Measurements from ENCODE around the gene IMMP2L.

DNA sequence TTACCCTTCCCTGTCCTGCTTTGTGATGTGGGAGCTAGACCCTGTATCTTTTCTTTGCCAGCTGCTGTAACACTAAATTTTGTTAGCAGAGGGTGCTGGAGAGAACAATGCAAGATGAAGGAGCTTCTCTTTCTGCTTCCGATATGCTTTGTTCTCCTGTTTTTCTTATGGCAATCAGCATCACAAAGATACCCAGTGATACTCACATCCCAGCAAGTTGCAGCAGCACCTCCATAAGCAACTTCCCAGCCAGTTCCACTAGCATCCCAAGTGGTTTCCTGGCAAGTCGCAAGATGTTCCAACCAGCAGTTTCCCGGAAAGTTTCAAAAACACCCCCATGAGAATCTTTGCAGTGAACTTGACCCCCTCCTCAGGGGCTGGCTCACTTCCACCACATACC lies 148.6 kb downstream of the IMMP2L start:
- TF ChIP-seq, protein P1, sequence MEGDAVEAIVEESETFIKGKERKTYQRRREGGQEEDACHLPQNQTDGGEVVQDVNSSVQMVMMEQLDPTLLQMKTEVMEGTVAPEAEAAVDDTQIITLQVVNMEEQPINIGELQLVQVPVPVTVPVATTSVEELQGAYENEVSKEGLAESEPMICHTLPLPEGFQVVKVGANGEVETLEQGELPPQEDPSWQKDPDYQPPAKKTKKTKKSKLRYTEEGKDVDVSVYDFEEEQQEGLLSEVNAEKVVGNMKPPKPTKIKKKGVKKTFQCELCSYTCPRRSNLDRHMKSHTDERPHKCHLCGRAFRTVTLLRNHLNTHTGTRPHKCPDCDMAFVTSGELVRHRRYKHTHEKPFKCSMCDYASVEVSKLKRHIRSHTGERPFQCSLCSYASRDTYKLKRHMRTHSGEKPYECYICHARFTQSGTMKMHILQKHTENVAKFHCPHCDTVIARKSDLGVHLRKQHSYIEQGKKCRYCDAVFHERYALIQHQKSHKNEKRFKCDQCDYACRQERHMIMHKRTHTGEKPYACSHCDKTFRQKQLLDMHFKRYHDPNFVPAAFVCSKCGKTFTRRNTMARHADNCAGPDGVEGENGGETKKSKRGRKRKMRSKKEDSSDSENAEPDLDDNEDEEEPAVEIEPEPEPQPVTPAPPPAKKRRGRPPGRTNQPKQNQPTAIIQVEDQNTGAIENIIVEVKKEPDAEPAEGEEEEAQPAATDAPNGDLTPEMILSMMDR (optimal IDR thresholded peaks at IDR 0.05 in 1 of 3, IDR thresholded peaks at IDR 0.05 in 1 of 3, conservative IDR thresholded peaks at IDR 0.05 in 1 of 3; ENCODE audit: extremely low read depth in 1 of 3, insufficient read depth in 2 of 3, low read length in 3 of 3), result no peak
- TF ChIP-seq EZH2 (IDR thresholded peaks at IDR 0.05; ENCODE audit: low read length), result no peak

All from keratinocyte (primary cell).